ENCODE results near the gene NEDD8. TPM values are rescaled to one million over a fixed set of nuclear protein-coding genes. Genes with fewer than 3 reads are reported as not detected.

NEDD8 gene
- total RNA-seq, 1 donor from 2014 or later: 180 TPM

DNA sequence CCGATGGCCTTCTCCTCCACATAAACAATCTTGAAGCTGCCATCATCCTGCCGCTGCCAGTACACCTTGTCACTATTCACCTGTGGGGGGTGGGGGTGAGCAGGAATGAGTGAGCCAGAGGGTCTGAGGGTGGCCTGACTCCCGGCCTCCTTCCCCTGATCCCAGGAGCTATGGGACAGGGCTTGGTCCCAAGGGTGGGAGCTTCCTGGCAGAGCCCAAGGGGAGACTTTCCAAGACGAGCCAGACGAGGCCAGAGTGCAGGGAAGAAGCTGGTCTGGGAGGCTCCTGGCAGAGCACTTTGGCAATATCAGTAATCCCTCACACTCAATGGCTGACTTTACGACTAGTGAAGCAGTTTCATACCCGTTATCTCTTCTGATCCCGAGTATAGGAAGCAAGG is 23.3 kb upstream of the NEDD8 start:
- Histone ChIP-seq H3K4me3 (ENCODE audit: low read depth, low read length) (no peak overlapping the region), H3K36me3 (ENCODE audit: control insufficient read depth, insufficient read depth, low read length) (no peaks in the 10 kb centered on the region), H3K27me3 (ENCODE audit: control insufficient read depth, insufficient read depth, low read length) (no peaks in the 10 kb centered on the region)
- TF ChIP-seq, protein P1, sequence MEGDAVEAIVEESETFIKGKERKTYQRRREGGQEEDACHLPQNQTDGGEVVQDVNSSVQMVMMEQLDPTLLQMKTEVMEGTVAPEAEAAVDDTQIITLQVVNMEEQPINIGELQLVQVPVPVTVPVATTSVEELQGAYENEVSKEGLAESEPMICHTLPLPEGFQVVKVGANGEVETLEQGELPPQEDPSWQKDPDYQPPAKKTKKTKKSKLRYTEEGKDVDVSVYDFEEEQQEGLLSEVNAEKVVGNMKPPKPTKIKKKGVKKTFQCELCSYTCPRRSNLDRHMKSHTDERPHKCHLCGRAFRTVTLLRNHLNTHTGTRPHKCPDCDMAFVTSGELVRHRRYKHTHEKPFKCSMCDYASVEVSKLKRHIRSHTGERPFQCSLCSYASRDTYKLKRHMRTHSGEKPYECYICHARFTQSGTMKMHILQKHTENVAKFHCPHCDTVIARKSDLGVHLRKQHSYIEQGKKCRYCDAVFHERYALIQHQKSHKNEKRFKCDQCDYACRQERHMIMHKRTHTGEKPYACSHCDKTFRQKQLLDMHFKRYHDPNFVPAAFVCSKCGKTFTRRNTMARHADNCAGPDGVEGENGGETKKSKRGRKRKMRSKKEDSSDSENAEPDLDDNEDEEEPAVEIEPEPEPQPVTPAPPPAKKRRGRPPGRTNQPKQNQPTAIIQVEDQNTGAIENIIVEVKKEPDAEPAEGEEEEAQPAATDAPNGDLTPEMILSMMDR (IDR thresholded peaks at IDR 0.05; ENCODE audit: insufficient read depth, low read length, poor library complexity, severe bottlenecking): no peak
- no peak for DNase-seq (ENCODE audit: low read depth)

GRCh38 chr14:24254630-24255392 is 22.6 kb upstream of the NEDD8 start:
- no peak for DNase-seq (ENCODE audit: low read depth)
- Histone ChIP-seq H3K4me3 (ENCODE audit: low read depth, low read length) (no peak overlapping the region), H3K27me3 (ENCODE audit: control insufficient read depth, insufficient read depth, low read length) (no peaks in the 10 kb centered on the region), H3K36me3 (ENCODE audit: control insufficient read depth, insufficient read depth, low read length) (no peaks in the 10 kb centered on the region)
- TF ChIP-seq, protein P1 (IDR thresholded peaks at IDR 0.05; ENCODE audit: insufficient read depth, low read length, poor library complexity, severe bottlenecking): no peak

- TF ChIP-seq, protein P1 (IDR thresholded peaks at IDR 0.05; ENCODE audit: insufficient read depth, low read length, poor library complexity, severe bottlenecking): no peak
- Histone ChIP-seq H3K36me3 (ENCODE audit: control insufficient read depth, insufficient read depth, low read length) (no peaks in the 10 kb centered on the region), H3K27me3 (ENCODE audit: control insufficient read depth, insufficient read depth, low read length) (no peaks in the 10 kb centered on the region), H3K4me3 (ENCODE audit: low read depth, low read length) (no peak overlapping the region)
- DNase-seq (ENCODE audit: low read depth): no peak
Observed at GRCh38 chr14:24253936-24254335, 21.8 kb upstream of the NEDD8 start.

GRCh38 chr14:24252289-24253124 is 20.3 kb upstream of the NEDD8 start:
- no peaks in the 10 kb centered on the region for H3K36me3 ChIP-seq (ENCODE audit: control insufficient read depth, insufficient read depth, low read length)
- no peak for DNase-seq (ENCODE audit: low read depth)
- H3K27me3 ChIP-seq (ENCODE audit: control insufficient read depth, insufficient read depth, low read length): no peaks in the 10 kb centered on the region
- H3K4me3 ChIP-seq (ENCODE audit: low read depth, low read length): no peak overlapping the region
- TF ChIP-seq, protein P1 (IDR thresholded peaks at IDR 0.05; ENCODE audit: insufficient read depth, low read length, poor library complexity, severe bottlenecking): no peak

- Histone ChIP-seq H3K4me3 (ENCODE audit: low read depth, low read length) (no peak overlapping the region), H3K27me3 (ENCODE audit: control insufficient read depth, insufficient read depth, low read length) (no peaks in the 10 kb centered on the region), H3K36me3 (ENCODE audit: control insufficient read depth, insufficient read depth, low read length) (no peaks in the 10 kb centered on the region)
- DNase-seq (ENCODE audit: low read depth): no peak
- TF ChIP-seq, protein P1 (IDR thresholded peaks at IDR 0.05; ENCODE audit: insufficient read depth, low read length, poor library complexity, severe bottlenecking): no peak
Observed at GRCh38 chr14:24251880-24252288, 19.7 kb upstream of the NEDD8 start.

Measured in kidney epithelial cell (primary cell).